ENCODE results near the gene CEP57. TPM values are rescaled to one million over a fixed set of nuclear protein-coding genes. Genes with fewer than 3 reads are reported as not detected.

CEP57 gene
- total RNA-seq, 4 donors from 2014 or later = 21.4 to 52.1 (median 27.1) TPM

- Histone ChIP-seq H3K9me3 (no peaks in the 10 kb centered on the region), H3K4me1 (peaks cover 0 to 10% (median 0%) of the 10 kb centered on the region in 3 donors), H3K27ac (no peak overlapping the region), H3K36me3 (peaks cover 0 to 87% of the 10 kb centered on the region in 2 donors), H3K27me3 (no peaks in the 10 kb centered on the region), H3K4me3 (no peak overlapping the region)
- WGBS, 2 donors (ENCODE audit: low coverage in 1 of 2) = 36 to 75% methylated on average over 1 of the region's 1 CpG
- TF ChIP-seq POLR2AphosphoS5 (IDR thresholded peaks at IDR 0.05) = no peak
- TF ChIP-seq CTCF (IDR thresholded peaks at IDR 0.05) = no peak
- TF ChIP-seq POLR2A (IDR thresholded peaks at IDR 0.05) = no peak
- no peak for ATAC-seq
Observed at GRCh38 chr11:95833378-95833777, 43.1 kb downstream of the CEP57 start.

- WGBS, 2 donors (ENCODE audit: low coverage in 1 of 2) = 54% methylated on average over 3 of the region's 3 CpGs; no CpG with 5 or more reads in 1 of the 2 donors
- no peaks in the 10 kb centered on the region for H3K9me3 ChIP-seq
- no peak for ATAC-seq
- H3K4me1 ChIP-seq = peaks cover 0 to 10% (median 0%) of the 10 kb centered on the region in 3 donors
- no peaks in the 10 kb centered on the region for H3K27me3 ChIP-seq
- peaks cover 0 to 87% of the 10 kb centered on the region in 2 donors for H3K36me3 ChIP-seq
- TF ChIP-seq EP300 (IDR thresholded peaks at IDR 0.05) = no peak
- TF ChIP-seq POLR2AphosphoS5 (IDR thresholded peaks at IDR 0.05) = no peak
- TF ChIP-seq CTCF (IDR thresholded peaks at IDR 0.05) = no peak
- no peak for TF ChIP-seq POLR2A (IDR thresholded peaks at IDR 0.05)
- no peak overlapping the region for H3K27ac ChIP-seq
- no peak overlapping the region for H3K4me3 ChIP-seq
Observed at GRCh38 chr11:95835351-95835750, 45.1 kb downstream of the CEP57 start.

- ATAC-seq = peak; percentile 95
- no peaks in the 10 kb centered on the region for H3K27me3 ChIP-seq
- peak overlapping the region in 3 of 4 donors; percentile 16 to 39 (median 21) for H3K27ac ChIP-seq
- TF ChIP-seq POLR2A (IDR thresholded peaks at IDR 0.05) (no peak), EP300 (IDR thresholded peaks at IDR 0.05) (no peak), POLR2AphosphoS5 (IDR thresholded peaks at IDR 0.05) (peak; percentile 69), CTCF (IDR thresholded peaks at IDR 0.05) (peak; percentile 77 to 88 (median 85))
- H3K9me3 ChIP-seq = no peaks in the 10 kb centered on the region
- 5 to 10% methylated on average over 3 of the region's 3 CpGs for WGBS, 2 donors (ENCODE audit: low coverage in 1 of 2)
- H3K4me3 ChIP-seq = no peak overlapping the region
- peaks cover 0 to 90% of the 10 kb centered on the region in 2 donors for H3K36me3 ChIP-seq
- H3K4me1 ChIP-seq = peaks cover 0 to 10% (median 0%) of the 10 kb centered on the region in 3 donors
Observed at GRCh38 chr11:95835768-95836488, 45.6 kb downstream of the CEP57 start.

- peaks cover 0 to 15% (median 2%) of the 10 kb centered on the region in 3 donors for H3K4me1 ChIP-seq
- 75 to 97% methylated on average over 1 of the region's 1 CpG for WGBS, 2 donors (ENCODE audit: low coverage in 1 of 2)
- no peaks in the 10 kb centered on the region for H3K27me3 ChIP-seq
- H3K36me3 ChIP-seq = peaks cover 0 to 59% of the 10 kb centered on the region in 2 donors
- no peaks in the 10 kb centered on the region for H3K9me3 ChIP-seq
- no peak overlapping the region for H3K4me3 ChIP-seq
- no peak for ATAC-seq
- H3K27ac ChIP-seq = no peak overlapping the region
- TF ChIP-seq EP300 (IDR thresholded peaks at IDR 0.05) = no peak
- TF ChIP-seq POLR2AphosphoS5 (IDR thresholded peaks at IDR 0.05) = no peak
- no peak for TF ChIP-seq CTCF (IDR thresholded peaks at IDR 0.05)
- TF ChIP-seq POLR2A (IDR thresholded peaks at IDR 0.05) = no peak
Observed at GRCh38 chr11:95845167-95845566, 54.9 kb downstream of the CEP57 start.
